Astrocyte of the hippocampus (primary cell): ENCODE data around the gene GRXCR2.
"Not testable (repeated sequence)": the region's sequence is repeated elsewhere in the genome, so short reads cannot be mapped to it uniquely, and the experiment has no call there.

Source experiments
- DNase-seq: peaks from one replicate; pipeline ENCODE4 v3.0.0; 2011; ENCODE audit warnings: low read depth, low spot score

The GRXCR2 gene, protein sequence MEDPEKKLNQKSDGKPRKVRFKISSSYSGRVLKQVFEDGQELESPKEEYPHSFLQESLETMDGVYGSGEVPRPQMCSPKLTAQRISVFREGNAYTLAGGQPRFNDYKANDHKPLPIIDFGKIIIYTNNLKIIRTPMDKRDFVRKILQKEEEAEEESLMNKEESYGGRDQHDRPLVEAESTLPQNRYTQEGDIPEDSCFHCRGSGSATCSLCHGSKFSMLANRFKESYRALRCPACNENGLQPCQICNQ

DNA sequence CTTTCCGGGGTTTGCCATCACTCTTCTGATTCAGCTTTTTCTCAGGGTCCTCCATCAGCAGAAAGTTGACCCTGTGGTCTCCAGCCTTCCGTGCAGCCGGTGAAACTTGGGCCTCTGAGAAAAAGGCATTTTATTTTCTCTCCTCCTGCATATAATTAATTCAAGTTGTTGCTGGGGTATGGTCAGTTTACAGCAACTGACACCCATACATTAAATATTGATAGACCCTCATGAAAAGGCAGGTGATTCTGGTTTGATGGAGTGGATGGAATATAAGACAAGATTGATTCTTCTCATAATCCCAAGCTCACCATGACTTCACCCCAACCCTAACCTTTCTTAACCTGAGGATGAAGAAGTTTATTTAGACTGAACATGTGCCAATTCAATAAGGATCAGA, at the start of gene GRXCR2:
TSS of gene GRXCR2 (minus strand) at position 101 of the 400 bp plus-strand sequence. CDS start at position 55, 46 bp downstream.
- no peak for DNase-seq

DNA sequence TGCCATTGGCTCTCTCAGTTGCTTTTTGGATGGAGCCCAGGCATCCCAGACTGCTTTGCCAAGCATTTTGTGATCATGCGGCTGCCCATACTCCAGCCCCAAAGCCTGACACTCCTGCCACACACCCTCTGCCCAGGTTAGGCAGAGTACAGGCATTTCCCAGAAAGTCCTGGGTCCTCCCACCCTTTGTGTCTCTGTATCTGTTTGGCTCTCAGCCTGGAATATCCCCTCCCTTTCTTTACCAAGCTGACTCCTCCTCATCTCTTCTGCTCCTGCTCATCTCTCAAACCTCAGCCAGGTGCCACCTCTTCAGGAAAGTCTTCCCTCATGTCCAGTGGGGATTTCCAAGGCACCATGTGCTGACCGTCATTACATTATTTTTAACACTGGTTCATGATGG, 49.2 kb upstream of the GRXCR2 start:
- no peak for DNase-seq

DNA sequence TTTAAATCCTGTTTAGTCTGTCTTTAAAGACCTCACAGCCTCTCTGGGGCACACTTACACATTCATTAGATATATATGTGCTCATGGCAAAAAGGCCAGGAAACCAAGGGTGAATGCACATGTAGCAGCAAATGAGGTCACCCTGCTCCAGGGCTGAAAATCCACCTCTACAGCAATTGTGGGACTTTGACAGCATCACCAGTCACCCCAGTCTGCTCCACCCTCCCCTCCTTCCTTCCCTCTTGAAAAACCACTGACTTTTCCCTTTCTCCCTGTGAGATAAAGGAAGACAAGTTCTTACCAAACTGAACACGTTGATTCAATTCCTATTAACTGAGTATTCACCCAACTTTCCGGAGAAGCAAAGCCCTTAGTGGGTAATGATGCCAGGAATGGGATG, 48.4 kb upstream of the GRXCR2 start:
- DNase-seq: no peak

DNA sequence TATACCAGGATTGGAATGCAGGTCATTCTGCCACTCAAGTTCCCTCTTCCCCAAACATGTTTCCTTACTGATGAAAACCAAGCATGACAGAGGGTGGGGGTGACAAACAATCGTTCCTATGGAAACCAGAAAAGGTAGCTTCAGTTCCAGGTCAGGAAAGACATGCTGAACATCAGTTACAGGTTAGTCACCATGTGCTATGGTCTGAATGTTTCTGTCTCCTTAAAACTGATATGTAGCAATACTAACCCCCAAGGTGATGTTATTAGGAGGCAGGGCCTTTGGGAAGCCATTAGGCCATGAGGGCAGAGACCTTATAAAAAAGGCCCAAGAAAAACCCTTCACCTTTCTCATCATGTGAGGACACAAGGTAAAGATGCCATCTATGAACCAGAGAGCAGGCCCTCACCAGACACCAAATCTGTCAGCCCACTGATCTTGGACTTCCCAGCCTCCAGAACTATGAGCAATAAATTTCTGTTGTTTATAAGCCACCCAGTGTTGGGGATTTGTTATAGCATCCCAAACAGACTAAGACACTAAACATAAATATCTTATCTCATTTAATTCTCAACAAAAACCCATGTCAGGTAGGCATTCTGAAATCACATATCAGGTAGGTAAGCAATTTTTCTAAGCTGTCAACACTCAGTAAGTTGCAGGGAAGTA, 47.9 kb upstream of the GRXCR2 start:
- no peak for DNase-seq

DNA sequence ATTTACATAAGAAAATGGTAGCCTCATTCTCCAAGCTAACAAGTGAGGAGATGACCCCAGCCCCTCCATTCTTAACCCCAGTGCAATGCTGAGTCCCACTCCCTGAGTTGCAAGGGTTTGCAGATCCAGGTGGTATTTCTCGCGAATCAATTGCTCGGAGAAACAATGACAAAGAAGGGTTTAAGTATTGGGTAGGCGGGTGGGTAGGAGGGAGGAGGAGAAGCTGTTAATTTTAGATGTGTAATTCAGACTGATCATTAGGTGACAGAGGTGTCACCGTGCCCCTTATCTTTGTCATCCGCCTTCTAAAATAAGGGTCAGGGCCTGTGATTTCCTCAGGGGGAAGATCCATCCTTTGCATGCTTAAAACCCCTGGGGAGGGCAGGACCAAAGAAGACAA, 46.6 kb upstream of the GRXCR2 start:
- DNase-seq: no peak

DNA sequence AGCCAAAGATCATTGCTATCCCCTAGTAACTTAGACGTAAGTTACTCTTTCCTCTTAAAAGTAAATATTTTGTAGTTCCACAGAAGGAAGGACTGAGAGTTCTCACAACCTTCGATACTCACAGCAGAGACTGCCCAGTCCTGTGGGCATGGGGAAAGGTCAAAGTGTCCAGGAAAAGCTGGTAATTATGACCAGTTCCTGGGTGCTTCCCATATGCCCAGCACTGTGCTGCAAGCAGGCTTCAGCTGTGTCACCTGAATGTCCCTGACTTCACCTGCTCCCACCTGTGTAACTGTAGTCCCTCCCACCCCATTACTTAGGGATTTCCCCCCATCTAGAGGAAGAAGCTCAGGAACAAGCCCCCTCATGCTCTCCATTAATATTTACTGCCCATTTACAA, 45.6 kb upstream of the GRXCR2 start:
- DNase-seq: no peak

DNA sequence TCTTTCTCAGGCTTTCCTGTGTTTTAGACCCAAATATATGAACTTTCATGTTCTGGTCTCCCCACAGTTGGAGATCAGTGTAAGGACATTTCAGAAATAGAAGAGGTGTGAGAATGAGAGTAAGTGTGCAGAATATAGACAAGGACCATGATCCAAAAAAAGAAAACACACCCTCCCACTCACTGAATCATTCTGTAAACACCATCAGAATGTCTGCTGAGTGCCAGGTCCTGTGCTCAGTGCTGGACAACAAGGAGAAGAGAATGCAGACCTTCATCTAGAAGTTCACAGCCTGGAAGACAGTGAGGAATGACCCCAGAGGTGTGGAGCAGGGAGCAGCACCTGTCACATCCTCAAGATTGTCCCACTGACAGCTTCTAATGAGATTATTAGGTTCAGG, 44.5 kb upstream of the GRXCR2 start:
- no peak for DNase-seq

DNA sequence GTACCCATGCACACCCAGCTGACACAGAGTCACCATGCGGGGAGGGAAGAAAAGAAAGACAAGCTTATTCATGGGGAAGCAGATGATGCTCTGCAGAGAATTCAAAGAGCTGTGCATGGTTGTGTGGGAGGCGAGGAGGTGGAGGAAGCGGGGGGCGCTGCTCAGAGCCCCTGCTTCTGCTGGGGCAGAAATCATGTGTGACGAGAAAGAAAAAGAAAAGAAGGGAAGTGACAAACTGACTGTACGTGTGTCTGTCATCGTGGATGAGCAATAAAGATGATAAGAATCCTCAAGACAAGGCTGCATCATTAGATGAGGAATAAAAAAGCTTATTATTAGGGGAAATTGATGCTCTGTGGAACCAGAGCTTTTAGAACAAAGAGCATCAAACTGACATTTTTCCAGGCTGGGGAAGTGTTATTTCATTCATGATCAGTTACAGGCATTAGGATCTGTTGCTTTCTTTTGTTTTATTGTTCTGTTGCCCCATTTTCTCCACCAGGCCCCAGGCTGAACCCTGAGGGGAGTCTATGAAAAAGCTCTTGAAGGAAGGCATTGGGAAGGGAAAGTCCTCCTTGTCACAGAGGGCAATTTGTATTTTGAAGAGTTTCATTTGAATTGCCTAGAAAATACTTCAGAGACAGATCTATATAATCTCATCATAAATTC, 43.3 kb upstream of the GRXCR2 start:
- no peak for DNase-seq

DNA sequence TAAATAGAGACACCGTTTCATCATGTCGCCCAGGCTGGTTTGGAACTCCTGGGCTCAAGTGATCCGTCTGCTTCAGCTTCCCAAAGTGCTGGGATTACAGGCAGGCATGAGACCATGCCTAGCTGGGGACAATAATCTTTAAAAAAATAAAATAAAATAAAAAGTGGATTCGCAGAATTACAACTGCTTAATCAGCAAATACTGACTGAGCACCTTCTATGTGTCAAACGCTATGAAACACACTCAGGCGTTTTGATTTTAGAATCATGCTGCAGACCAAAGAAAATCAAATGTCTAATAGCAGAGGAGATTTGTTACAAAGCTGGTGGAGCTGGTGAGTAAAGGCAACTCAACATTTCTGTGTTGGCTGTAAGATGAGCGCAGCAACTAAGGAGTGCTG, 40.9 kb upstream of the GRXCR2 start:
- DNase-seq: no peak

DNA sequence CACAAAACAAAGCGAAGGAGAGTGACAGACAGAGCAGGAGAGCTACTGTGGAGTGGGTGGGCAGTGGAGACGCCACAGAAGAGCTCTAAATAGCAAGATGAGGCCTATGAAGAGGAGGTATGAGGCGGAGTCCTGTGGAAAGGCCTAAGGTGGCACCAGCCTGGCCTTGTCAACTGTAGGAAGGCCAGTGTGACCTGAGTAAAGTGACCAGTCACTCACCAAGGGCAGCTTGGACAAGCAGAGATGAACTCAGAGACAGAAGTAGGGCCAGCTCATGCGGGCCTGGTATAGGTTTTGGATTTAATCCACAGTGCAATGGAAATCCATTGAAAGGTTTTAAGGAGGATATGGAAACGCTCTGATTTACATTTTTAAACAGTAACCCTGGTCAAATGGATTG, 39.8 kb upstream of the GRXCR2 start:
- DNase-seq: no peak

DNA sequence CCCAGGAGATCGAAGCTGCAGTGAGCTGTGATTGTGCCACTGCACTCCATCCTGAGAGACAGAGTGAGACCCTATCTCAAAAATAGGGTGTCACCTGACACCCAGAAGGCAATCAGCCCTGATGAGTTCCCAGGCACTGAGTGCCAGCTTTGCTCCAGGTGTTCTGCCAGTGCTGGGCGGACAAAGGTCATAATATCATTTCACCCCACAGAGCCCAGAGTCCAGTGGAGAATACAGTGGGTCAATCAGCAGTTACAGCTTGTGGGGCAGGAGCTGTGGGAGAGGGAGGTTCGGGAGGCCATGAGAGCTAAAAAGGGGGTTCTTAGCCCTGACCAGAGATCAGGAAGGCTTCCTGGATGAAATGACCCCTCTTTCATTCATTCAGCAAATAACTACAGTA, 39.2 kb upstream of the GRXCR2 start:
- DNase-seq: no peak

DNA sequence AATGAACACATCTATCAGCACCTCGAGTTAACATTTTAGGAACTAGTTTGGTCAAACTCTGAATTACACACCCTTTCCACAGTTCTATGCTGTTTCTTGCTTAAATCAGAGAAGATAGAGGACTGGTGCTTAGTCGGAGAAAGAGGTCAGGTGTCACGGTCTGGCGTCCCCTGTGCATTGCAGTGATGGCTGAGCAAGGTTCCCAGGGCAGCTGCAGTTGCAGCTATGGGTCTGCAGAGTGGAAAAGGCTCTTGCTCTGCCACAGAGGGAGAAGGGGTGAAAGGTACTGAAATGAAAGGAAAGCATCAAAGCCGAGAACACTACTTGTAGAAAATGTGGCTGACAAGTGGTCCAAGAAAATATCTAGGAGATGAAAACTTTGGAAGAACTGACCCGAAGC, 38.4 kb upstream of the GRXCR2 start:
- no peak for DNase-seq

DNA sequence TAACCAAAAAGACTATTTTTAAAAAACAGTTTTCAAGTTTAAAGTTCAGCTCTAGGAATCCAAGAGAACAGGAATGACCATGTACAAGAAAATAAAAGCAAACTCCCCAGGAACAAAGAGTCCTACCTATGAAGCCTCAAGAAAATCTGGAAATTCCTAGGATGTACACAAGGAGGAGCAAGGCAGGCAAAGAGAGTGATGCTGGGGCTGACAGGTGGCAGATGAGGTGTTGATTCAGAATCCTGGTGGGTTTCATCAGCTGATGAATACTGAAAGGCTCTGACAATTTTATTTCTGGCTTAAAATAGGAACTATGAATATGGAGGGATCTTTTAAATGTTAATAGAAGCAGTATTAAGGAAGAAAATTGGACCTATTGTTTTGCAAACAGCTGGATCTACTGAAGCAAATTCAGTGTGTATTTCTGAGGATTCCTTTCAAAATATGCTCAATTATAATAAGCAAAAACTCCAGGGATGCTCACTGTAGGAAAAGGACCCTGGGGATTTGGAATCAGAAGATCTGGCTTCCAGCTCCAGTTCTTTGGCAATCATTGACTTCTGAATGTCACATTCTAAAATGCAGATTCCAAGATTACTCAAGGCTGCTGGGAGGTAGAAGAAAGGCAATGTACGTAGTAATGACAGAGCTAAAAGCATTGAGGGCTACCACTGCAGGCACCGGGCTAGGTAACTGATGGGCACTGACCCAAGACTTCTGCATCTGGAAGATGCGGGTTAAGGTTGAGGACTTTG, 35.6 kb upstream of the GRXCR2 start:
- no peak for DNase-seq

DNA sequence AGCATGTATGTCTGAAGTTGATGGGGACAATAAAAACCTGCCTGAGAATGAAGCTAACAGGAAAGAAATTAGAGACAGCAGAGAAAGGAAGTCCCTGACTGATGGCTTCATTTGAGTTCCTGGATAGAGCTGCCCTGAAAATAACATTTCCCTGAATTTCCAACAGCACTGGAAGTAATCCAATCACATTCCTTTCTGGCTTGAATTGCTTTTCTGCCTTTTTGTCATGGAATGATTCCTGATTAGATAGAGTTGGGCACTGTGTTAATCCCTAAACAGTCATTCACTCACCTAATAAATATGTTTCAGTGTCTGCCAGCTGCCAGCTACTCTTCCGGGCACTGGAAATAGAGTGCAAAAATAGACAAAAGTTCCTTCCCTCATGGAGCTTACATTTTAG, 33.6 kb upstream of the GRXCR2 start:
- peak; percentile 70 for DNase-seq

DNA sequence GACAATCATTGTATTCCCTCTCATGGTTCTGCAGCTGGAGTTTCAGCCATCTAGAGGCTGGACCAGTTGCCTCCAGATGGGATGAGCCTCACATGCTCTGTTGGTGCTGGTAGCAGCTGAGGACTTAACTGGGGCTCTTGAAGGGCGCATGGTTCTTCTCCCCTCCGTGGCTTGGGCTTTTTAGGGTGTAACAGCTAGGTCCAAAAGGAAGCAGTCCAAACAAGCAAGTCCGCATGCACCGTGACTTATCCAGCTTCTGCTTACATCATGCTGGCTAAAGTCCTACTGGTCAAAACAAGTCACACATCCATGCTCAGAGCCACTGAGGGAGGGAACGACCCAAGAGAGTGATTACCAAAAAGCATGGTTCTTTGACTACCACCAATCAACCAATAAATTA, 31.9 kb upstream of the GRXCR2 start:
- no peak for DNase-seq

DNA sequence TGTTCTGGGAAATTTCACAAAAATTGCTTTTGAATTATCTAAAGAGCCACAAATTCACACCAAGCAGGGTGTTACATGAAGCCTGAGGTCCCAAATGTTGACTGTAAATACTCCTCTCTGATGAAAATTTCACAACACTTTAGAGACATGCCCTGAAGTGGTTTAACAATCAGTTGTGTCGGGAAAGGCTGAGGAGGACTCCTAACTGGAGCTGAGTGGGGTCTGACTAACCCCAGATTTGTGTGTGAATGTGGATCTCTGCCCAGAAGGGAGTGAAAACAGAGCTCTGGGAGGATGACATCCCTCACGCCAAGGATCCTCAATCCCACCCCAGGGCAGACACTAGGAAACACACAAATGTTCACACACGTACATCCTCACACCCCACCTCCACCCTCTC, 31.1 kb upstream of the GRXCR2 start:
- peak; percentile 51 for DNase-seq

DNA sequence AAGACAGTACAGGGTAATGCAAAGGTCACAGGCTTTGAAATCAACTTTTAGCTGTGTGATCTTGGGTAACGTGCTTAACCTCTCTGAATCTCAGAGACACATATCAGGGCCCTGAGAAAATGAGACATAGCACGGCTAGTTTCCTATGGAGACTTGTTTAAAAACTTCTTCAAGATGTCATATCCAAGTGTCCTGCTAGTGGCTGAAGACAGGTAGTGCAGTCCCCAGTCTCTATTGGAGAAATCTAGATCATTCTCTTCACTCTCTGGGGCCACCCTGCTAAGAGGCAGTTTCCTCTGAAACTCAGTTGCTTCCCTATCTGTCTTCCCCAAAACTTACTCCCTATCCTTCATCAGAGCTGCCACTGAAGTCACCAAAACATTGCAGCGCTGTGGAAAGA, 30.3 kb upstream of the GRXCR2 start:
- no peak for DNase-seq

DNA sequence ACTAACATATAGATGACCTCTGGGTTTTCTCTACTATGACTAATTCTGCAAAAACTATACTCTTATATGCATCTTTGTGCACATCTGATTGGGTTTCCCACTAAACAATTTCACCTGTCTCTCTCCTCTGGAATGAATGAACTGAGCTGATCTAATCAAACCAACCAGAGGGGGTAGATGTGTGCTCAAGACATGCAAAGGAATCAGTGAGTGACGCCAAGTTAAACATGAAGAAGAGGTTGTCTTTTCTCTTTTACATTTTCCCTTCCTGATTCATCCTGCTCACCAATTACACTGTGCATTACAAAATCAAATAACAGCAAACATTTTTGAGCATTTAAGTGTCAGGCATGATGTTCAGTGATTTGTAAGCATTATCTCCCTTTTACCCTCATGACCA, 29.6 kb upstream of the GRXCR2 start:
- DNase-seq: no peak

DNA sequence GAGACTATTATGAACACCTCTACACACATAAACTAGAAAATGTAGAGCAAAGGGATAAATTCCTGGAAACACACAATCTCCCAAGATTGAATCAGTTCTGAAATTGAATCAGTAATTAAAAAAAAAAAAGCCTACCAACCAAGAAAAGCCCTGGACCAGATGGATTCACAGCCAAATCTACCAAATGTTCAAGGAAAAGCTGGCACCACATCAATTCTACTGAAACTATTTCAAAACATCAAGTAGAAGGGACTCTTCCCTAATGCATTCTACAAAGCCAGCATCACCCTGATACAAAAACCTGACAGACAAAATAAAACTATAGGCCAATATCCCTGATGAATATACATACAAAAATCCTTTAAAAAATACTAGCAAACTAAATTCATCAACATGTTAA, 25.4 kb upstream of the GRXCR2 start:
- DNase-seq: no peak

DNA sequence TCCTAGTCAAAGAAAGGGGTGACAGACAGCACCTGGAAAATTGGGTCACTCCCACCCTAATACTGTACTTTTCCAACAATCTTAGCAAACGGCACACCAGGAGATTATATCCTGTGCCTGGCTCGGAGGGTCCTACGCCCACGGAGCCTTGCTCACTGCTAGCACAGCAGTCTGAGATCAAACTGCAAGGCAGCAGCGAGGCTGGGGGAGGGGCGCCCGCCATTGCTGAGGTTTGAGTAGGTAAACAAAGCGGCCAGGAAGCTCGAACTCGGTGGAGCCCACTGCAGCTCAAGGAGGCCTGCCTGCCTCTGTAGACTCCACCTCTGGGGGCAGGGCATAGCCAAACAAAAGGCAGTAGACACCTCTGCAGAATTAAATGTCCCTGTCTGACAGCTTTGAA, 18.6 kb upstream of the GRXCR2 start:
- DNase-seq: not testable (repeated sequence)

DNA sequence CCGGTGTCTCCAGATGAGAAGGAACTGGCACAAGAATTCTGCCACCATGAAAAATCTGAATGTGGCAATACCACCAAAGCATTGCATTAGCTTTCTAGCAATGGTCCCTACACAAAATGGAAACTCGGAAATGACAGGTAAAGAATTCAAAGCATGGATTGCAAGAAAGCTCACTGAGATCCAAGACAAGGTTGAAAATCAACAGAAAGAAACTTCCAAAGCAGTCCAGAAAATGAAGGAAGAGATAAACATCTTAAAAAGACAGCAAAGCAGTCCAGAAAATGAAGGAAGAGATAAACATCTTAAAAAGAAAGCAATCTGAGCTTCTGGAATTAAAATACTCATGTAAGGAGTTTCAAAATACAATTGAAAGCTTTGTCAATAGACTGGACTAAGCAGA, 16.8 kb upstream of the GRXCR2 start:
- no peak for DNase-seq

DNA sequence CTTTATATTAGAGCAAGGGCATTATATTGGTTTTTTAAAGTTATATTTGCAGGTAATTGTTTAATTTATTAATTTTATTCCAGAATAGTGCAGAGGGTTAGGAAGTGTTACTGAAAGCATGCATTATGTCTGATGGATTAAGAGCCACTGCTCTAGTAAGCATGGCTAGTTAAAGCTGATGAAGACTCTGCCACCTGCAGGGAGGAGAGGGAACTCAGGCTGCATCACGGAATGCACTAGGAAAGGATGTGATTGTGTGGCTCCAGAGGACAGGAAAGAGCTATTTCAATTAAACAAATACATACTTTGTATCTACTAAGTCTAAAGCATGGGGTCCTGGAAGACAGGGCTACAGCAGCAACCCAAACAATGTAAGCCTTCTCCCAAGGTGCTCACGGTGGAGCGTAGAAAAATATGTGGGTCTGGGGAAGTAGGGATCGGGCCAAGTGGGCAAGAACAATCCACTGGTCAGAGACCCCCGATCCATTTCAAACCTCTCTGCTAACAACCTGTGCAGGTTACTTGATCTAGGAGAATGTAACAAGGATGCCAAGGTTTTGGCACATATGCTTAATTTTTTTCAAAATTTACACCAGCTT, 15.3 kb upstream of the GRXCR2 start:
- DNase-seq: peak; percentile 72
